GM18951 (cell line): ENCODE data around the gene PRR33.

ENCODE experiments used
- POLR2A ChIP-seq: IDR thresholded peaks from 4 replicates; pipeline ENCODE4 v1.6.1; 2011; ENCODE audit warnings: mild to moderate bottlenecking; ENCODE audit not compliant: insufficient read length, insufficient read depth; ENCODE audit errors: extremely low read depth
- in situ Hi-C: fragments of 300-500 bp; cut with MboI; formaldehyde crosslinking; loops from one replicate; pipeline ENCODE4 v1.12.0; 2022; ENCODE audit warnings: low sequenced_read_pairs, mixed read lengths, inconsistent platforms; ENCODE audit not compliant: unreplicated experiment

Gene PRR33

GRCh38 chr11:1867381-1867780 is 24.3 kb downstream of the PRR33 start:
- in situ Hi-C loops: no loop called here
- no peak for TF ChIP-seq POLR2A

DNA sequence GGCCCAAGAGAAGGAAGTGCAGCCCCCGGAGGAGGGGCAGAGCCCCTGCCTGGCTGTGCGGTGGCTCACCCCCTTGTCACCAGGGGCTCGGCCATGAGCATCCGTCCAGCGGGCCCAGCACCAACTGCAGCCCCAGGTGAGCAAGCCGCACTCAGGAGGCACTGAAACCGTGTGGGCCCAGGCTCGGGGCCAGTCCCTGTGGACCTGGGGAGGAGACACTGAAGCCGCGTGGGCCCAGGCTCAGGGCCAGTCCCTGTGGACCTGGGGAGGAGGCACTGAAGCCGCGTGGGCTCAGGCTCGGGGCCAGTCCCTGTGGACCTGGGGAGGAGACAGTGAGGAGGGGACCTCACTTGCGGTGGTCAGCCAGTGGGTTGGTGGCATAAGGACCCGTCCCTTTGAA is 24.9 kb downstream of the PRR33 start:
- in situ Hi-C loops: no loop called here
- no peak for TF ChIP-seq POLR2A

- in situ Hi-C loops: no loop called here
- no peak for TF ChIP-seq POLR2A
Measured at GRCh38 chr11:1866226-1866625, 25.5 kb downstream of the PRR33 start.

DNA sequence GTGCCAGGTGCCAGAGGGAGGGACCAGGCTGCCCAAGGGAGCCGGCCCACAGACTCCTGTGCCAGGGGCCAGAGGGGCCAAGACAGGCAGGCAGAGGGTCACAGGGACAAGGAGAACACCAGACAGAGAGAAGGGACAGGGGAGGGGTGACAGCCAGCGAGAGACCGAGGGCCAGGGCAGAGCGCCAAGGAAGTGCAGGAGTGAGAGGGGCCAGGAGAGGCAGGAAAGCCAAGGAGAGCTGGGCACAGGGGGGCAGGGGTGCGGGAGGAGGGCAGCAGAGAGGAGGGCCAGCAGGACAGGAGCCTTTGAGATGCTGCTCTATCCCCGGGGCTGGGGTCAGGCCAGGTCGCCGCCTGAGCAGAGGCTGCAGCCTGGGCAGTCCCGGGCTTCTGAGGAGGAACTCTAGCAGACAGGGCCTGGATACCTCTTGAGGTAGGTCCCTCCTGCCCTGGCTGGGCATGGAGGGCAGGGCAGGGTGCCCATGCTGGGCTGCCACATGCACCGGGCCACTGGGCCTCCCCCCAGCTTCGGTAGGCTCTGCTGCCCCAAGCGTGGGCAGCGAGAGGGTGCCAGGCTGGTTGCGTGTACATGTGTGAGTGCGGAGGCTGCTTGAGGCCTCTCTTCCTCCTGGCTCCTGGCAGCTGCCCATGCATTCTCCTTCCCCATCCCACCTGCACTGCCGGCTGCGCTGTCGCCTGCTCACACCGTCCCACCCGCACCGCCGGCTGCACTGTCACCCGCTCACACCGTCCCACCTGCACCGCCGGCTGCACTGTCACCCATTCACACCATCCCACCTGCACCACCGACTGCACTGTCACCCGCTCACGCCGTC is 26.6 kb downstream of the PRR33 start:
- in situ Hi-C loops: no loop called here
- TF ChIP-seq POLR2A: no peak

DNA sequence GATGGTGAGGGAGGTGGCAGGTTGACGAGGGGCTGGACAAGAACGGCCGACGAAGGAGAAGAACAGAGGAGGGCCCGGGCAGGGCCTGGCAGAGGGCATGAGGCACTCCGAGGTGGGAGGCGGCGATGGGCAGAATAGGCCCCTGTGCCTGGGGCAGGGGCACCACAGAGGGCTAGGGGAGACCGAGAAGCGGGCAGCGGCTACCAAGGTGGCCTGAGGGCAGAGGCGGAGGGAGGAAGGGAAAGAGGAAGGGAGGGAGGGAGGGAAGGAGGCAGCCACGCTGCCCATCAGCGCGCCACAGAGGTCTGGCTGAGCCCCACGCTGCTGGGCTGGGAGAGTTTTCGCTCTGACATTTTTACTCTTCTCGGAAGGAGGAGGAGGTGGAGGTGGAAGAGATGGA is 27.5 kb downstream of the PRR33 start:
- no peak for TF ChIP-seq POLR2A
- in situ Hi-C loops: no loop called here

- no peak for TF ChIP-seq POLR2A
- in situ Hi-C loops: no loop called here
Measured at GRCh38 chr11:1863352-1864216, 28.1 kb downstream of the PRR33 start.

DNA sequence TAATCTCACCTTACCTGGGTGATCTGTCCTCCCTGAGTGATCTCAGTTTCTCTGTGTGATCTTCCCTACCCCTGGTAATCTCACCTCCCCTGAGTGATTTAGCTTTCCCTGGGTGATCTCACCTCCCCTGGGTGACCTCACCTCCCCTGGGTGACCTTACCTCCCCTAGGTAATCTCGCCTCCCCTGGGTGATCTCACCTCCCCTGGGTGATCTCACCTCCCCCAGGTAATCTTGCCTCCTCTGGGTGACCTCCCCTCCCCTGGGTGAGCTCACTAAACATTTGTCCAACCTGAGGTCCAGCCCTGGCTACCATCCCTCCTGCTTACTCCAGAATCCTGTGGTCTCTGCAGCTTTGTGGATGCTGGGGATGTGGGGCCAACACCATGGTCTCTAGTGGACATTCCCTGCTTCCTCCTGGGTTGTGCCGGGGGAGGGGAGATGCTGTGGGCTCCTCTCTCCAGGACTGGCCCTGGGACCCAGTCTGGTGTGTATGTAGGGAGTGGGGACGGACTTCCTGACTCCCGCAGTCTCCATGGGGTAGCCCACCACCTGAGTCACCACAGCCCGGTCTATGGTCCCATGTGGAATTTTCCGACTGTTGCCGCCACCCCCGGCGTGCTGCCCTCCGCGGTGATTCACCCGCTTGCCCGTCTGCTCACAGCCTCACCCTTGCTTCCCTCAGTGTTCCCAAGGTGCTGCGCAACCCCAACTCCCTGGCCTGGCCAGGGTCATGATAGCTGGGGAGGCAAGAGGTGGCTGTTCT is 28.9 kb downstream of the PRR33 start:
- in situ Hi-C loops: no loop called here
- no peak for TF ChIP-seq POLR2A

- no peak for TF ChIP-seq POLR2A
- in situ Hi-C loops: no loop called here
Measured at GRCh38 chr11:1861435-1862411, 30.0 kb downstream of the PRR33 start.

GRCh38 chr11:1860108-1860507 is 31.6 kb downstream of the PRR33 start:
- TF ChIP-seq POLR2A: no peak
- in situ Hi-C loops: no loop called here

GRCh38 chr11:1859004-1859403 is 32.7 kb downstream of the PRR33 start:
- in situ Hi-C loops: no loop called here

DNA sequence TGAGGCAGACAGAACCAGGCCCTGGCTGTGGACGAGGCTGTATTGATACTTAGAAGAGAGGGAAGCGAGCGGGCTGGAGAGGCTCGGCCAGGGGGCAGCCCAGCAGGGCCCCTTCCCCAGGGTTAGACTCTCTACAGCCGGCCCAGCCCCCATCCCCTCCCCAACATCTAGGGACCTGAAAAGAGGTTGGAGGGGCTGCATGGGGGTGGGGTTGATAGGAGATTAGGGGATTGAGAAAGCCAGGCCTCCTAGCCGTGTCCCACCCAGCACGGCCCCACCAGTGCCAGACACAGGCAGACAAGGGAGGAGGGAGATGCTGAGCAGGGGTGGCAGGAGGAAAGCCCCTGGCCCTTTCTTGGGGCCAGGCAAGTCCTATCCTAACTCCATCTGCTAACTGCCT is 33.1 kb downstream of the PRR33 start:
- TF ChIP-seq POLR2A: no peak
- in situ Hi-C loops: no loop called here

More at GRCh38 chr11:1859004-1859403, 32.7 kb downstream of the PRR33 start:
- no peak for TF ChIP-seq POLR2A

GRCh38 chr11:1858154-1858553 is 33.5 kb downstream of the PRR33 start:
- in situ Hi-C loops: no loop called here

GRCh38 chr11:1857064-1857463 is 34.6 kb downstream of the PRR33 start:
- in situ Hi-C loops: no loop called here
- no peak for TF ChIP-seq POLR2A

More at GRCh38 chr11:1858154-1858553, 33.5 kb downstream of the PRR33 start:
- TF ChIP-seq POLR2A: no peak
